HUES64 (cell line): ENCODE results near the gene NPFFR2.
"Not testable (repeated sequence)": the region's sequence is repeated elsewhere in the genome, so short reads cannot be mapped to it uniquely, and the experiment has no call there.

ENCODE experiments used
- H3K27ac ChIP-seq: 2 replicates; pipeline ENCODE4 v1.7.0; 2013; ENCODE audit warnings: low read depth, low read length, inconsistent platforms
- H3K27me3 ChIP-seq: 2 replicates; pipeline ENCODE4 v1.6.1; 2013; ENCODE audit warnings: mild to moderate bottlenecking, low read length; ENCODE audit not compliant: insufficient read depth
- H3K36me3 ChIP-seq: 2 replicates; pipeline ENCODE4 v1.6.1; 2013; ENCODE audit warnings: mild to moderate bottlenecking, low read length; ENCODE audit not compliant: insufficient read depth
- H3K4me1 ChIP-seq: 2 replicates; pipeline ENCODE4 v1.6.1; 2013; ENCODE audit warnings: mild to moderate bottlenecking, low read length, moderate library complexity; ENCODE audit not compliant: insufficient read depth
- H3K4me3 ChIP-seq: 2 replicates; pipeline ENCODE4 v1.5.1; 2013; ENCODE audit warnings: mild to moderate bottlenecking, low read length, moderate library complexity
- H3K9ac ChIP-seq: 2 replicates; pipeline ENCODE4 v1.6.1; 2013; ENCODE audit warnings: mild to moderate bottlenecking, low read depth, low read length
- H3K9me3 ChIP-seq: 2 replicates; pipeline ENCODE4 v1.6.1; 2013; ENCODE audit warnings: low read depth, low read length; ENCODE audit not compliant: insufficient read depth
- WGBS: fragments of 150-250, 120-280 bp; methylation state at CpG from one replicate; pipeline ENCODE4 v1.1.7; 2013; ENCODE audit warnings: missing lambda C conversion rate; 5-methylcytosine and 5-hydroxymethylcytosine counted together

The NPFFR2 gene

DNA sequence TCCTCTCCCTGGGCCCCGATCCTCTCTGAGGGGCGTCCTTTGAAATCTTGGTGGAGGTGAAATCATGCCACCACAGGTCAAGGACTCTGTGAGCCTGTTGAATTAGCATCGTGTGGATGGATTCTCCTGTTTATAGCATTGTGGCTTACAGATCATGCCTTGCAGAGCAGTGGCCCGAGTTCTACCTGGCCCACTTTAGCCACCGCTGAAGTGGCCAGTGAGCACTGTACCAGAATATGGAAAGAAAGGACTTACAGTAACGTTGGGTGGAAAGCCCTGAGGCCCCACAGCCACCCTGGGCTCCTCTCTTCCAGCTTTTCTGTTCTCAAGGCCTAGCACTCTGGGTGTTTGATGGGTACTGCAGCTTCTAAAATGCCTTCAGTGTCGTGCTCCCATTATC lies 35.3 kb downstream of the NPFFR2 start:
- H3K27me3 ChIP-seq = no peaks in the 10 kb centered on the region
- H3K4me1 ChIP-seq = no peaks in the 10 kb centered on the region
- H3K36me3 ChIP-seq = no peaks in the 10 kb centered on the region
- WGBS = 81% methylated on average over 7 of the region's 7 CpGs
- no peak overlapping the region for H3K4me3 ChIP-seq
- H3K27ac ChIP-seq = no peak overlapping the region
- no peaks in the 10 kb centered on the region for H3K9me3 ChIP-seq
- H3K9ac ChIP-seq = no peak overlapping the region

DNA sequence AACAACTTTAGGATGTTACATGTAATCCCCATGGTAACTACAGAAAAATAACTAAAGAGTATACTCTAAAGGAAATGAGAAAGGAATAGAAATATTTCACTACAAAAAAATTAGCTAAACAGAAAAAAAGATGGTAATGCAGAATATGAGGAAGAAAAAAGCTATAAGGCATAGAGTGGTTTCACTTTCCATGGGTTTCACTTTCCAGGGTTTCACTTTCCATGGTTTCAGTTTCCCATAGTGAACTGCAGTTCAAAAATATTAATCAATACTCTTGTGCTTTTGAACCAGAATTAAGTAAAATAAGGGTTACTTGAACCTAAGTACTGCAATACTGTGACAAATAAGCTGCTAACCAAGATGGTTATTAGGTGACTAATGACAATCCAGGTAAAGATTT lies 42.0 kb downstream of the NPFFR2 start:
- Histone ChIP-seq H3K4me3 (no peak overlapping the region), H3K27me3 (no peaks in the 10 kb centered on the region), H3K9ac (no peak overlapping the region), H3K4me1 (no peaks in the 10 kb centered on the region), H3K9me3 (no peaks in the 10 kb centered on the region), H3K36me3 (no peaks in the 10 kb centered on the region), H3K27ac (no peak overlapping the region)

- Histone ChIP-seq H3K9ac (no peak overlapping the region), H3K4me3 (no peak overlapping the region), H3K9me3 (no peaks in the 10 kb centered on the region), H3K27me3 (no peaks in the 10 kb centered on the region), H3K4me1 (no peaks in the 10 kb centered on the region), H3K36me3 (no peaks in the 10 kb centered on the region), H3K27ac (no peak overlapping the region)
Measured at GRCh38 chr4:72076562-72076961, 44.8 kb downstream of the NPFFR2 start.

GRCh38 chr4:72077346-72077745 lies 45.5 kb downstream of the NPFFR2 start:
- Histone ChIP-seq H3K4me3 (no peak overlapping the region), H3K27ac (no peak overlapping the region), H3K36me3 (no peaks in the 10 kb centered on the region), H3K9me3 (no peaks in the 10 kb centered on the region), H3K4me1 (no peaks in the 10 kb centered on the region), H3K27me3 (no peaks in the 10 kb centered on the region), H3K9ac (no peak overlapping the region)
- 88% methylated on average over 2 of the region's 2 CpGs for WGBS

DNA sequence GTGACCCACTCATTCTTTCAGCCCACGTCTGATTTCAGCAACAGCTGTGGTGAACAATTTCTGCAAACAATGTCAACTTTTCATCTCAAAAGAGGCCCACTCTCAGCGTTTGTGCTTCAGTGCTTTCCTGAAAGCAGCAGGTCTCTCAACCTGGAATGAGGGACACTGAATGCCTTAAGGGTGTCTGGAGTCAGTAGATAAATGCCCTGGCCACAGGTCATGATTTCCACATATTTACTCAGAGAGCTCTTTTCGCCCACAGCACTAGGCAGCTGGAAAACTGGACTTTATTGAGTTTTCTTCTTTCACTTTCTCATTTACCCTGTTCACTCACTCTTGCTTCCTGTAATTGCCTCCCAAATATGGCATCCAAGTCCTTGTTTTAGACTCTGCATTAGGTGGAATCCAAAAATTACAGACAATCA lies 52.8 kb downstream of the NPFFR2 start:
- Histone ChIP-seq H3K9ac (no peak overlapping the region), H3K27me3 (no peaks in the 10 kb centered on the region), H3K36me3 (no peaks in the 10 kb centered on the region), H3K9me3 (no peaks in the 10 kb centered on the region), H3K4me1 (peaks cover 13% of the 10 kb centered on the region), H3K27ac (no peak overlapping the region), H3K4me3 (no peak overlapping the region)
- WGBS = 74% methylated on average over 3 of the region's 3 CpGs

GRCh38 chr4:72090606-72091005 lies 58.8 kb downstream of the NPFFR2 start:
- not testable (repeated sequence) for H3K9ac ChIP-seq, H3K9me3 ChIP-seq, H3K36me3 ChIP-seq, H3K4me1 ChIP-seq, H3K27me3 ChIP-seq, H3K4me3 ChIP-seq, H3K27ac ChIP-seq
- WGBS = 100% methylated on average over 2 of the region's 2 CpGs

DNA sequence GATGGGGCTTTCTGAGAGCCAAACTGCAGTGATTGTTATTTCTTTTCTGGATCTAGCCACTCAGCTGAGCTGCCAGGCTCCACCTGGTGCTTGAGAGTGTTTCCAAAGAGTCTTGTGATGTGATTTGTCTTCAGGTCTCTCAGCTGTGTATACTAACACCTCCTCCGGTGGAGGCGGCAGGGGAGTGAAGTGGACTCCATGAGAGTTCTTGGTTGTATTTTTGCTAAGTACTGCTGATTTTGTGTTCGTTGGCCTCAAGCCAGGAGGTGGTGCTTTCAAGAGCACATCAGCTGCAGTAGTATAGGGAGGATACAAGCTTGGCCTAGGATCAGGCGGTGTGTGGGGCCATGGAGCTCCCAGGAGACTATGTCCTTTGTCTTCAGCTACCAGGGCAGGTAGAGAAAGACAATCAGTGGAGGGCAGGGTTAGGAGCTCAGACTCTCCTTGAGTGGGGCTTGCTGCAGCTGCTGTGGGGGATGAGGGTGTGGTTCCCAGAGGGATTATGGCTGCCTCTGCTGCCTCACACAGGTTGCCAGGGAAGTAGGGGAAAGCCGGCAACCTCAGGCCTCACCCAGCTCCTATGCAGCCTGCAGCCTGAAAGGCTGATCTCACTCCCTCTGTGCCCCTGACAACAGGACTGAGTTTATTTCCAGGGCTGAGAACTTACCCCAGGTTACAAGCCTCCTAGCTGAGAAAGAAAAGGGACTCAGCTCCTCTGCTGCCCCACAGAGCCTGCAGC lies 62.4 kb downstream of the NPFFR2 start:
- H3K27me3 ChIP-seq = no peaks in the 10 kb centered on the region
- no peaks in the 10 kb centered on the region for H3K36me3 ChIP-seq
- H3K27ac ChIP-seq = no peak overlapping the region
- 93% methylated on average over 5 of the region's 5 CpGs for WGBS
- H3K4me3 ChIP-seq = no peak overlapping the region
- H3K9me3 ChIP-seq = peaks cover 3% of the 10 kb centered on the region; the same call in 1 of the 2 replicates
- no peak overlapping the region for H3K9ac ChIP-seq
- H3K4me1 ChIP-seq = 0 out of 2 replicates have a peak, but pooled peaks cover 3% of the 10 kb centered on the region

- no peak overlapping the region for H3K4me3 ChIP-seq
- no peaks in the 10 kb centered on the region for H3K9me3 ChIP-seq
- no peak overlapping the region for H3K27ac ChIP-seq
- H3K4me1 ChIP-seq = no peaks in the 10 kb centered on the region
- H3K36me3 ChIP-seq = no peaks in the 10 kb centered on the region
- H3K9ac ChIP-seq = no peak overlapping the region
- H3K27me3 ChIP-seq = no peaks in the 10 kb centered on the region
Measured at GRCh38 chr4:72107456-72107855, 75.7 kb downstream of the NPFFR2 start.

GRCh38 chr4:72109364-72109763 lies 77.6 kb downstream of the NPFFR2 start:
- 97% methylated on average over 2 of the region's 2 CpGs for WGBS
- Histone ChIP-seq H3K9me3 (no peaks in the 10 kb centered on the region), H3K36me3 (no peaks in the 10 kb centered on the region), H3K27ac (no peak overlapping the region), H3K9ac (no peak overlapping the region), H3K4me1 (no peaks in the 10 kb centered on the region), H3K4me3 (no peak overlapping the region), H3K27me3 (no peaks in the 10 kb centered on the region)

- Histone ChIP-seq H3K4me3 (no peak overlapping the region), H3K9me3 (no peaks in the 10 kb centered on the region), H3K4me1 (no peaks in the 10 kb centered on the region), H3K27ac (no peak overlapping the region), H3K27me3 (no peaks in the 10 kb centered on the region), H3K9ac (no peak overlapping the region), H3K36me3 (no peaks in the 10 kb centered on the region)
- 92% methylated on average over 2 of the region's 2 CpGs for WGBS
Measured at GRCh38 chr4:72109959-72110497, 78.2 kb downstream of the NPFFR2 start.

DNA sequence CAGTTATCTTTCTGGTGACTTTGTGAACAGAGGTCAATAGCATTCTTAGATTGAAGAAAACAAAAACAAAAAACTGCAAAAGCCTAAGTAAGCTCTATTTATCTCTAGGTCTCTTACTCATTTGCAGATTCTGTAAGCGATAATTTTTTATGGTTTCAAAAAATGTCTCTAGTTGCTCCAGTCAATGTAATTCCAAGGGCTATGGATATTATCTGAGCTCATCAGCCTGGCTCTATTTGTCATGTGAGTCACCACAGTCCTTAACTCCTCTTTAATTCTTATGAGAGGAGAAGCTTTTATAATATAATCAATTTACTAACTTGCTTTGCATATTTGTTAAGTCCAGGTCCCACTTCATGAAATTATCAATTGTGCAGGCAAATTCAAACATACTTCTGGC lies 79.1 kb downstream of the NPFFR2 start:
- no peaks in the 10 kb centered on the region for H3K36me3 ChIP-seq
- H3K9ac ChIP-seq = no peak overlapping the region
- no peak overlapping the region for H3K4me3 ChIP-seq
- H3K27me3 ChIP-seq = no peaks in the 10 kb centered on the region
- H3K9me3 ChIP-seq = no peaks in the 10 kb centered on the region
- no peaks in the 10 kb centered on the region for H3K4me1 ChIP-seq
- no peak overlapping the region for H3K27ac ChIP-seq
- 100% methylated on average over 1 of the region's 1 CpG for WGBS

GRCh38 chr4:72111863-72112262 lies 80.1 kb downstream of the NPFFR2 start:
- Histone ChIP-seq H3K27ac (no peak overlapping the region), H3K9me3 (no peaks in the 10 kb centered on the region), H3K36me3 (no peaks in the 10 kb centered on the region), H3K4me3 (no peak overlapping the region), H3K27me3 (no peaks in the 10 kb centered on the region), H3K9ac (no peak overlapping the region), H3K4me1 (no peaks in the 10 kb centered on the region)
